ENCODE results near the gene FAM131A.

Gene FAM131A

DNA sequence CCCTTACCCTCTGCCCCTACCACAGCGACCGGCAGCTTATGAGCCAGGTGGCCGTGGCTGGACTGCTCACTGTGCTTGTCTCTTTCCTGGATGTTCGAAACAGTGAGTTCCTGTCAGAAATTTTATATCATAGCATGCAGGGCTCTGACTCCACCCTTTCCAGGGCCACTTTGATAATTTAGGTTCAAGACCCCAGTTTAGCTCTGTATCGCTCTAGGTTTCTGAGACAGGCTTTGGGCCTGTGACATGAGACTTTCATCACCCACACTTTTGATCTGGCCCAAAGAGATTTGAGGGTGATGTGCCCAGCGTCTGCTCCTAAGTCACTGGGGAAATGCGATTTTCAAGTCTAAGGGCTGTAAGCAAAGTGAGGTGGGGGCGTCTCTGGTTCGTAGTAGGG, 29.5 kb upstream of the FAM131A start:
- Mint-ChIP-seq H3K36me3 (ENCODE audit: insufficient read depth) (peaks cover 64% of the 10 kb centered on the region), H3K4me3 (no peak overlapping the region), H3K9me3 (no peaks in the 10 kb centered on the region), H3K4me1 (ENCODE audit: low read depth in 2 of 2) (peaks cover 4 to 5% of the 10 kb centered on the region in 2 donors), H3K27ac (no peak overlapping the region), H3K27me3 (no peaks in the 10 kb centered on the region)
- ATAC-seq (replicated peaks) = no peak
- no peak for DNase-seq

DNA sequence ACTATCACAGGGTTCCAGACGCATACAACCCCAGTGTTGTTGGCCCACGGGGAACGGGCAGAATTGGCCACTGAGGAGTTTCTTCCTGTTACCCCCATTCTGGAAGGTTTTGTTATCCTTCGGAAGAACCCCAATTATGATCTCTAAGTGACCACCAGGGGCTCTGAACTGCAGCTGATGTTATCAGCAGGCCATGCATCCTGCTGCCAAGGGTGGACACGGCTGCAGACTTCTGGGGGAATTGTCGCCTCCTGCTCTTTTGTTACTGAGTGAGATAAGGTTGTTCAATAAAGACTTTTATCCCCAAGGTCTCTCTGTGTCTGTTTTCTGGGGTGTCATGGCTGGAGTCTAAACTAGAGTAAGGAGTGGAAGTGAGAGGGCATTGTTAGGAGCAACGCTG, 28.7 kb upstream of the FAM131A start:
- no peak overlapping the region for H3K4me3 Mint-ChIP-seq
- peaks cover 4 to 5% of the 10 kb centered on the region in 2 donors for H3K4me1 Mint-ChIP-seq (ENCODE audit: low read depth in 2 of 2)
- H3K27ac Mint-ChIP-seq = peak overlapping the region in 1 of 2 donors; percentile 46
- DNase-seq (no peak), ATAC-seq (replicated peaks) (no peak)
- H3K27me3 Mint-ChIP-seq = no peaks in the 10 kb centered on the region
- H3K9me3 Mint-ChIP-seq = no peaks in the 10 kb centered on the region
- peaks cover 57% of the 10 kb centered on the region for H3K36me3 Mint-ChIP-seq (ENCODE audit: insufficient read depth)

DNA sequence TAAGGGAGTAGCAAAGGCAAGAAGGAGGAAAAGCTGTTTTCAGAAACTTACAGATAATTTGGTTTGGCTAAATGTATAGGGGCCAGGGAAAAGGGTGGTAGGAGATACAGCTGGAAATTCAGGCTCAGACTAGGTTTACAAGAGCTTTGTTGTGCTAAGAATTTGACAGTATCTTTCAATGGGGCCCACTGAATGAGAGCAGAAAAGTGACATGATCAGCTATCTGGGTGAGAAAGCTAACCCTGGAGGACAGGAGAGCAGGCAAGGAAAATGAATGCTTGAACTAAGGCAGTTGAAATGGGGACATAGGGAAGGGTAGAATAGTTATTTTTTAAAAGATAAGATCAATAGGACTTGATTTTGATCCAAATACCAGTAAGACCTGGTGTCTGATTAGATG, 25.8 kb upstream of the FAM131A start:
- Mint-ChIP-seq H3K27me3 (no peaks in the 10 kb centered on the region), H3K27ac (peak overlapping the region in 1 of 2 donors; percentile 2), H3K4me1 (ENCODE audit: low read depth in 2 of 2) (peaks cover 12 to 14% of the 10 kb centered on the region in 2 donors), H3K9me3 (no peaks in the 10 kb centered on the region), H3K4me3 (no peak overlapping the region), H3K36me3 (ENCODE audit: insufficient read depth) (peaks cover 53% of the 10 kb centered on the region)
- DNase-seq (no peak), ATAC-seq (replicated peaks) (no peak)

DNA sequence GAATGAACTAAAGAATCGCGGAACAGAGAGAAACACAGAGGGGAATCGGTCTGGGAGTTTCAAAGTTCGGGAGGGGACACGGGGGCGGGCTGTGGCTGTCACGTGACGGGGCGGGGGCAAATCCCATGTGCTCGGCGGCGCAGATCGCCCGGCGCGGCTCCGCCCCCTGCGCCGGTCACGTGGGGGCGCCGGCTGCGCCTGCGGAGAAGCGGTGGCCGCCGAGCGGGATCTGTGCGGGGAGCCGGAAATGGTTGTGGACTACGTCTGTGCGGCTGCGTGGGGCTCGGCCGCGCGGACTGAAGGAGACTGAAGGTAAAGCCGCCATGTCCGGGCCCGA, 23.1 kb upstream of the FAM131A start, which contains the start of gene EIF4G1:
Gene EIF4G1 (plus strand): TSS at position 244 of the 337 bp plus-strand sequence. CDS start 1,191 bp downstream, outside the sequence.
- DNase-seq = peak; percentile 86 to 92 (median 87)
- H3K36me3 Mint-ChIP-seq (ENCODE audit: insufficient read depth) = peaks cover 43% of the 10 kb centered on the region
- peaks cover 29 to 34% of the 10 kb centered on the region in 2 donors for H3K4me1 Mint-ChIP-seq (ENCODE audit: low read depth in 2 of 2)
- peak within 1 kb of the TSS; percentile 75 to 81 for H3K4me3 Mint-ChIP-seq
- ATAC-seq (replicated peaks) = peak; percentile 82
- H3K9me3 Mint-ChIP-seq = no peaks in the 10 kb centered on the region
- peak within 1 kb of the TSS; percentile 77 to 93 for H3K27ac Mint-ChIP-seq
- H3K27me3 Mint-ChIP-seq = no peaks in the 10 kb centered on the region

DNA sequence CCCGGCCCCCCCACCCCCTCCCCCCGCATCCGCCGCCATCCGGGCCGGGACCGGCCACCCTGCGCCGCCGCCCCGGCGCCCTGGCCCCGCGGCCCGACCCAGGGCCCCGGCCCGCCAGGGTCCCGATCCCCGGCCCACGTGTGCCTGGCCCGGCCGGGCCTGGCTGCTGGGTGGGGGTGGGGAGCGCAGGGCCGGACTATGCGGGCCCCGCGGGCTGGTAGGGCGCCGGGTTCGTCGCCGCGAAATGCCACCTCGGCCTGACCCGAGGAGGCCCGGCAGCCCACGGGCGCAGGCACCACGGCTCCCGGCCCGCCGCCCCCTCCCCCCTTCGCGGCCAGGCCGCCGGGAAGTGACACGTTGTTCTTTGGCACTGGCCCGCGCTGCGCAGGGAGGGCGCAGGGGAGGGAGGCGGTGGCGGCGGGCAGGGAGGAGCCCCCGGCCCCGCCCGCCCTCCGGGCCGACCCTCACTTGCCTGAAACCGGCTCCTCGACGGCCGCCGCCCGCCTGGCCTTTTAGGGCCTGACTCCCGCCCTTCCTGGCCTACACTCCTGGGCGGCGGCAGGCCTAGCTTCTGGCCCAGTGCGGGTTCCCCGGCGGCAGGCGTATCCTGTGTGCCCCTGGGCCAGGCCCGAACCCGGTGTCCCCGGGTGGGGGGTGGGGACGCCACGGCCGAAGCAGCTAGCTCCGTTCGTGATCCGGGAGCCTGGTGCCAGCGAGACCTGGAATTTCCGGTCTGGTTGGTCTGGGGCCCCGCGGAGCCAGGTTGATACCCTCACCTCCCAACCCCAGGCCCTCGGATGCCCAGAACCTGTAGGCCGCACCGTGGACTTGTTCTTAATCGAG, 22.5 kb upstream of the FAM131A start:
- H3K27me3 Mint-ChIP-seq = no peaks in the 10 kb centered on the region
- H3K4me3 Mint-ChIP-seq = peak overlapping the region; percentile 75 to 81
- peak; percentile 68 to 74 (median 73) for DNase-seq
- peak overlapping the region; percentile 77 to 93 for H3K27ac Mint-ChIP-seq
- H3K36me3 Mint-ChIP-seq (ENCODE audit: insufficient read depth) = peaks cover 46% of the 10 kb centered on the region
- no peaks in the 10 kb centered on the region for H3K9me3 Mint-ChIP-seq
- peaks cover 31 to 38% of the 10 kb centered on the region in 2 donors for H3K4me1 Mint-ChIP-seq (ENCODE audit: low read depth in 2 of 2)
- ATAC-seq (replicated peaks) = peak; percentile 71

DNA sequence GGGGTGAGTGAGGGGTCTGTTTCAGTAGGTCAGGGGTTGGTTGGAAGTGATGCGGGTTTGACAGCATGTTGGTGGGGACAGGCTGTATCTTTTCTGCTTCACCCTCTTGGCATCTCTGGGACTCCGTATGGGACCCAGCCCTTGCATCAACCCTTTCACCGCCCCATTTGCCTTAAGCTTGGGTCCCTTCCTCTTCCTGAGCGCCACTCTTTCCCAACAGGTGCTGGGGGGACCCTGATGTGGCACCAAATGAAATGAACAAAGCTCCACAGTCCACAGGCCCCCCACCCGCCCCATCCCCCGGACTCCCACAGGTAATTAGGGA, 21.9 kb upstream of the FAM131A start:
- ATAC-seq (replicated peaks) (no peak), DNase-seq (no peak)

DNA sequence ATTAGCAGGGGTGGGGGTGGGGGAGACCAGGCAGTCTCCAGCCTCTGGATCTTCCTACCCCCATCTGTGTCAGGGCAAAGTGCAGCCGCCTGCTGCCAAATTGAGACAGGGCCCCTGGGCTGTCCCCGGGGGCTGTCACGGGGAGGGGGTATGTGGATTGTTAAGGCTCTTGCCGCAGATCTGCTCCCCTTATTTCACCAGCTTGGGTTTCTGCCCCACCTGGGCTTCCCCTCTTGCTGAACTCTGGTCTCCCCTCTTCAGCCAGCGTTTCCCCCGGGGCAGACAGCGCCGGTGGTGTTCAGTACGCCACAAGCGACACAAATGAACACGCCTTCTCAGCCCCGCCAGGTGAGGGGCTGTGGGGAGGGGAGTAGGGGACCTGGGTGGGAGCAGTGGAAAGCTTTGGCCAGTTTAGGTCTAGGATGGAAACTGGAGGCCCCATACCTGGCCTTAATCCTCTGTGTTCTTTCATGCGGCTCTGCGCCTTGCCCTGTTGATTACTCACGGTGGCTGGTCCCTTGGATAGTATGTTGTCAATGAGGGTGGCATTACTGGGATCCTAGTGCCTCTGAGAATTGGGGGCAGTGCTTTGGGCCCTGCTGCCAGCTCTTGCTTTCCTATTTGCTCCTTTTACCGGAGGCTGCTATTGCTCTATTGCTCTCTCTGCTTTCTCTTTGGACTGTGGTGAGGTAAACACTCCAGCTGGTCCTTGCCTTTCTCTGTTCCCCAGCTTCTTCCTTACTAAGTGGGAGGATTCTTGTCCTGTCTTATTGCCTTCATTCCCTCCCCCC, 21.3 kb upstream of the FAM131A start:
- H3K4me1 Mint-ChIP-seq (ENCODE audit: low read depth in 2 of 2) = peaks cover 31 to 38% of the 10 kb centered on the region in 2 donors
- peak in 1 of 3 experiments; percentile 23 for DNase-seq

More for the DNA sequence above, 21.9 kb upstream of the FAM131A start:
- no peaks in the 10 kb centered on the region for H3K9me3 Mint-ChIP-seq
- peak overlapping the region; percentile 63 to 71 for H3K4me3 Mint-ChIP-seq
- H3K27ac Mint-ChIP-seq = peak overlapping the region; percentile 77 to 93
- H3K4me1 Mint-ChIP-seq (ENCODE audit: low read depth in 2 of 2) = peaks cover 31 to 38% of the 10 kb centered on the region in 2 donors
- peaks cover 45% of the 10 kb centered on the region for H3K36me3 Mint-ChIP-seq (ENCODE audit: insufficient read depth)
- no peaks in the 10 kb centered on the region for H3K27me3 Mint-ChIP-seq

DNA sequence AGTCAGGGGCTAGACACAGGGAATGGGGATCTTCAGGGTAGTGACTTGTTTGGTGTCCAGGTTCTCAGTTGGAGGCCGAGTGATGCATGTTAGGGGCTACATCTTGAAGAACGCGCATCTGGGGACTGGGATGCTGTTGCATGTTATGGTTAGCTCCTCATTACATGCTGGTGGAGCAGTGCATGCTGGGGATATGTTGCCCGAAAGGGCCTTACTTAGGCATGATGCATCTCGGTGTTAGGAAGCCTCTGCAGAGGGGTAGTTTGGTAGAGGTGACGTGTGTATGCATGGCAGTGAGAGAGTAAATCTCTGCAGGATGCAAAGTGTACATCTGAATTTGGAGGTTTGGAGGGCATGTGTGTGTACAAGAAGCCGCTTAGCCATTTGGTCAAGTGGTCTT, 20.6 kb upstream of the FAM131A start:
- Mint-ChIP-seq H3K27ac (peak overlapping the region; percentile 77 to 93), H3K36me3 (ENCODE audit: insufficient read depth) (peaks cover 56% of the 10 kb centered on the region), H3K27me3 (no peaks in the 10 kb centered on the region), H3K9me3 (no peaks in the 10 kb centered on the region), H3K4me3 (peak overlapping the region; percentile 63 to 71), H3K4me1 (ENCODE audit: low read depth in 2 of 2) (peaks cover 34 to 38% of the 10 kb centered on the region in 2 donors)
- ATAC-seq (replicated peaks) (no peak), DNase-seq (no peak)

More for the DNA sequence above, 21.3 kb upstream of the FAM131A start:
- no peaks in the 10 kb centered on the region for H3K27me3 Mint-ChIP-seq
- ATAC-seq (replicated peaks) = no peak
- peaks cover 50% of the 10 kb centered on the region for H3K36me3 Mint-ChIP-seq (ENCODE audit: insufficient read depth)
- peak overlapping the region; percentile 77 to 93 for H3K27ac Mint-ChIP-seq
- H3K4me3 Mint-ChIP-seq = peak overlapping the region; percentile 63 to 71
- no peaks in the 10 kb centered on the region for H3K9me3 Mint-ChIP-seq

DNA sequence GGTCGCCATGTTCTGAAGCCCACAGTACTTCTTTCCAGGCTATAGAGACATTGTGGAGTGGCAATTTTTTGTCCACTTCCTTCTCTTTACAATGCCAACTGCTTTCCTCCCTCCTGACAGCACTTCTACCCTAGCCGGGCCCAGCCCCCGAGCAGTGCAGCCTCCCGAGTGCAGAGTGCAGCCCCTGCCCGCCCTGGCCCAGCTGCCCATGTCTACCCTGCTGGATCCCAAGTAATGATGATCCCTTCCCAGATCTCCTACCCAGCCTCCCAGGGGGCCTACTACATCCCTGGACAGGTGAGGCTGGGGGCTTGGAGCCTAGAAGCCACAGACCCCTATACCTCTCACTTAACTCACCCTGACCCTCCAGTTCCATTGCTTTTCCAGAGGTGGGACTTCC, 20.2 kb upstream of the FAM131A start:
- H3K9me3 Mint-ChIP-seq = no peaks in the 10 kb centered on the region
- H3K36me3 Mint-ChIP-seq (ENCODE audit: insufficient read depth) = peaks cover 60% of the 10 kb centered on the region
- ATAC-seq (replicated peaks) (no peak), DNase-seq (no peak)
- peak overlapping the region in 1 of 2 donors; percentile 71 for H3K4me3 Mint-ChIP-seq
- peaks cover 34 to 38% of the 10 kb centered on the region in 2 donors for H3K4me1 Mint-ChIP-seq (ENCODE audit: low read depth in 2 of 2)
- H3K27ac Mint-ChIP-seq = peak overlapping the region; percentile 20 to 93
- H3K27me3 Mint-ChIP-seq = no peaks in the 10 kb centered on the region

DNA sequence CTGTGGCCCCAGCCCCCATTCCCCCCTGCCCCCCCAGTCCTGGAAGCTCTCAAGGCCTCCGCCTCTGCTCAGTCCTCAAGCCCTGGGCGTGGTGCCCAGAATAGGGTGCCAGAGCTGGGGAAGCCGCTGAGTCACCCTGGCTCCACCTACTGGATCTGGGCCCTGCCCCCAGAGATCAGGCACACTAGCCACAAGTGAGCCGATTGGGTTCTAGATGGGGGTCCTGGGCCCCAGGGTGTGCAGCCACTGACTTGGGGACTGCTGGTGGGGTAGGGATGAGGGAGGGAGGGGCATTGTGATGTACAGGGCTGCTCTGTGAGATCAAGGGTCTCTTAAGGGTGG, 17.3 kb upstream of the FAM131A start:
- DNase-seq (no peak), ATAC-seq (replicated peaks) (no peak)
- Mint-ChIP-seq H3K4me3 (no peak overlapping the region), H3K4me1 (ENCODE audit: low read depth in 2 of 2) (peaks cover 36 to 37% of the 10 kb centered on the region in 2 donors), H3K27me3 (no peaks in the 10 kb centered on the region), H3K36me3 (ENCODE audit: insufficient read depth) (peaks cover 74% of the 10 kb centered on the region), H3K9me3 (no peaks in the 10 kb centered on the region), H3K27ac (no peak overlapping the region)

DNA sequence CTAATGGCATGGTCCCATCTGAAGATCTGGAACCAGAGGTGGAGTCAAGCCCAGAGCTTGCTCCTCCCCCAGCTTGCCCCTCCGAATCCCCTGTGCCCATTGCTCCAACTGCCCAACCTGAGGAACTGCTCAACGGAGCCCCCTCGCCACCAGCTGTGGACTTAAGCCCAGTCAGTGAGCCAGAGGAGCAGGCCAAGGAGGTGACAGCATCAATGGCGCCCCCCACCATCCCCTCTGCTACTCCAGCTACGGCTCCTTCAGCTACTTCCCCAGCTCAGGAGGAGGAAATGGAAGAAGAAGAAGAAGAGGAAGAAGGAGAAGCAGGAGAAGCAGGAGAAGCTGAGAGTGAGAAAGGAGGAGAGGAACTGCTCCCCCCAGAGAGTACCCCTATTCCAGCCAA, 15.7 kb upstream of the FAM131A start:
- H3K36me3 Mint-ChIP-seq (ENCODE audit: insufficient read depth) = peaks cover 75% of the 10 kb centered on the region

DNA sequence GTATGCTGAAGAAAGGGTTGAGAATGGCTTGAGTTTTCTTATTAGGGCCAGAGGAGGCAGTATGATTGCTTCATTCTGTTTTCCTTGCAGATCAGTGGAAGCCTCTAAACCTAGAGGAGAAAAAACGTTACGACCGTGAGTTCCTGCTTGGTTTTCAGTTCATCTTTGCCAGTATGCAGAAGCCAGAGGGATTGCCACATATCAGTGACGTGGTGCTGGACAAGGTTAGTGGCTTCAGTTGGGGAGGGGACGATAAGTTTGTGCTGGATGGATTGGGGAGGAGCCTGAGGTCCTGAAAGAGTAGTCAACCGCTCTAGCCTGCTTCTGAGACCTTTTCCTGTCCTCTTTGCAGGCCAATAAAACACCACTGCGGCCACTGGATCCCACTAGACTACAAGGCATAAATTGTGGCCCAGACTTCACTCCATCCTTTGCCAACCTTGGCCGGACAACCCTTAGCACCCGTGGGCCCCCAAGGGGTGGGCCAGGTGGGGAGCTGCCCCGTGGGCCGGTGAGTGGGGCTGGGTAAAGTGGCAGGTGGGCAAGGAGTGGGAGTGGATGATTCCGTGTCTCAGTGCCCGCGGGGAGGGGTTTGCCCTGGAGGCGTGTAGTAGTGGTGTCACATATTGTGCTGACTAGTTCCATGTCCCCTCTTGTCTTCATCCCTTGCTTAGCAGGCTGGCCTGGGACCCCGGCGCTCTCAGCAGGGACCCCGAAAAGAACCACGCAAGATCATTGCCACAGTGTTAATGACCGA, 14.5 kb upstream of the FAM131A start:
- no peaks in the 10 kb centered on the region for H3K27me3 Mint-ChIP-seq
- H3K4me3 Mint-ChIP-seq = no peak overlapping the region
- peaks cover 14 to 16% of the 10 kb centered on the region in 2 donors for H3K4me1 Mint-ChIP-seq (ENCODE audit: low read depth in 2 of 2)
- peaks cover 81% of the 10 kb centered on the region for H3K36me3 Mint-ChIP-seq (ENCODE audit: insufficient read depth)
- DNase-seq (no peak), ATAC-seq (replicated peaks) (no peak)
- no peaks in the 10 kb centered on the region for H3K9me3 Mint-ChIP-seq
- peak overlapping the region in 1 of 2 donors; percentile 8 for H3K27ac Mint-ChIP-seq

More for the DNA sequence above, 15.7 kb upstream of the FAM131A start:
- H3K27me3 Mint-ChIP-seq = no peaks in the 10 kb centered on the region
- H3K27ac Mint-ChIP-seq = peak overlapping the region in 1 of 2 donors; percentile 57
- ATAC-seq (replicated peaks) (no peak), DNase-seq (no peak)
- no peaks in the 10 kb centered on the region for H3K9me3 Mint-ChIP-seq
- peaks cover 25 to 28% of the 10 kb centered on the region in 2 donors for H3K4me1 Mint-ChIP-seq (ENCODE audit: low read depth in 2 of 2)
- no peak overlapping the region for H3K4me3 Mint-ChIP-seq

DNA sequence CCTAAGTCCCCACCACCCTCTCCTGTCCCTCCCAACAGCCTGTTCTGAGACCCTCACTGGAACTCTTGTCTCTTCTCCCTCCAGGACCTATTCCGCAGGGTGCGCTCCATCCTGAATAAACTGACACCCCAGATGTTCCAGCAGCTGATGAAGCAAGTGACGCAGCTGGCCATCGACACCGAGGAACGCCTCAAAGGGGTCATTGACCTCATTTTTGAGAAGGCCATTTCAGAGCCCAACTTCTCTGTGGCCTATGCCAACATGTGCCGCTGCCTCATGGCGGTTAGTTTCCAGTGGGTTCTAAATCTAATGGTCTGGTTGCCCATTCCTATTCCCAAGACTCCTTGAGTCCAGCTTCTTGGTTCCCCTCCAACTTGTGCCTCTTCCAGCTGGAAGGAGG, 13.7 kb upstream of the FAM131A start:
- H3K4me3 Mint-ChIP-seq = no peak overlapping the region
- H3K36me3 Mint-ChIP-seq (ENCODE audit: insufficient read depth) = peaks cover 86% of the 10 kb centered on the region
- H3K27ac Mint-ChIP-seq = peak overlapping the region; percentile 8 to 49
- peaks cover 12 to 16% of the 10 kb centered on the region in 2 donors for H3K4me1 Mint-ChIP-seq (ENCODE audit: low read depth in 2 of 2)
- ATAC-seq (replicated peaks) (no peak), DNase-seq (no peak)
- H3K9me3 Mint-ChIP-seq = no peaks in the 10 kb centered on the region
- no peaks in the 10 kb centered on the region for H3K27me3 Mint-ChIP-seq

Data from effector memory CD8-positive, alpha-beta T cell (primary cell).